Mesothelial cell of epicardium (in vitro differentiated cells): ENCODE results near the gene CLP1. TPM values are rescaled to one million over a fixed set of nuclear protein-coding genes. Genes with fewer than 3 reads are reported as not detected.

ENCODE experiments used
- DNase-seq, 2 experiments: peaks; one replicate each; pipeline ENCODE4 v3.0.0; 2021; ENCODE audit warnings: low spot score in 2 of 2; ENCODE audit not compliant: unreplicated experiment in 2 of 2
- H3K27ac Mint-ChIP-seq: 2 replicates; pipeline ENCODE4 v1.8.0; 2021; ENCODE audit warnings: mixed read lengths
- H3K27me3 Mint-ChIP-seq: 2 replicates; pipeline ENCODE4 v1.8.0; 2021; ENCODE audit warnings: low read depth, mixed read lengths
- H3K36me3 Mint-ChIP-seq: 2 replicates; pipeline ENCODE4 v1.8.0; 2021; ENCODE audit warnings: mixed read lengths
- H3K4me1 Mint-ChIP-seq: 2 replicates; pipeline ENCODE4 v1.8.0; 2021; ENCODE audit warnings: mixed read lengths
- H3K4me3 Mint-ChIP-seq: 2 replicates; pipeline ENCODE4 v1.8.0; 2021; ENCODE audit warnings: mild to moderate bottlenecking, moderate library complexity, mixed read lengths
- H3K9me3 Mint-ChIP-seq: 2 replicates; pipeline ENCODE4 v1.8.0; 2021; ENCODE audit warnings: mixed read lengths
- CTCF ChIP-seq: fragments of 200-600 bp; sonication (generic); IDR thresholded peaks from one replicate; pipeline ENCODE4 v1.5.0; 2021; ENCODE audit warnings: antibody characterized with exemption; ENCODE audit not compliant: unreplicated experiment
- total RNA-seq: library from RNA; stranded (reverse); gene quantifications from 3 replicates; pipeline ENCODE4 v1.2.1, GENCODE V29; 2021

The CLP1 gene
- total RNA-seq, 1 donor from 2014 or later: 19.5 TPM

- no peak for DNase-seq
- Mint-ChIP-seq H3K4me3 (peak overlapping the region; percentile 76), H3K36me3 (peaks cover 1% of the 10 kb centered on the region), H3K27me3 (no peaks in the 10 kb centered on the region), H3K27ac (peak overlapping the region; percentile 34), H3K9me3 (no peaks in the 10 kb centered on the region), H3K4me1 (peaks cover 81% of the 10 kb centered on the region)
- no peak for TF ChIP-seq CTCF
Observed at GRCh38 chr11:57647372-57647771, 10.2 kb upstream of the CLP1 start.

GRCh38 chr11:57647960-57648800 lies 9.4 kb upstream of the CLP1 start:
- H3K27me3 Mint-ChIP-seq: no peaks in the 10 kb centered on the region
- peak overlapping the region; percentile 76 for H3K4me3 Mint-ChIP-seq
- no peak for DNase-seq
- no peaks in the 10 kb centered on the region for H3K36me3 Mint-ChIP-seq
- H3K27ac Mint-ChIP-seq: peak overlapping the region; percentile 60
- H3K4me1 Mint-ChIP-seq: peaks cover 79% of the 10 kb centered on the region
- no peak for TF ChIP-seq CTCF
- no peaks in the 10 kb centered on the region for H3K9me3 Mint-ChIP-seq

- no peak for TF ChIP-seq CTCF
Observed at GRCh38 chr11:57648801-57649735, 8.5 kb upstream of the CLP1 start.

GRCh38 chr11:57649826-57650738 lies 7.5 kb upstream of the CLP1 start, which contains the start of gene YPEL4:
Gene YPEL4, minus strand, starts transcription at chr11:57649912. Its CDS starts 2,805 bp downstream, at chr11:57647107.
- H3K27me3 Mint-ChIP-seq: no peaks in the 10 kb centered on the region
- peak in 1 of 2 experiments; percentile 46 for DNase-seq
- H3K27ac Mint-ChIP-seq: peak within 1 kb of the TSS; percentile 86

More at GRCh38 chr11:57648801-57649735, 8.5 kb upstream of the CLP1 start:
- no peak for DNase-seq
- Mint-ChIP-seq H3K9me3 (no peaks in the 10 kb centered on the region), H3K4me1 (peaks cover 74% of the 10 kb centered on the region), H3K36me3 (no peaks in the 10 kb centered on the region), H3K27ac (peak overlapping the region; percentile 86), H3K4me3 (peak overlapping the region; percentile 76), H3K27me3 (no peaks in the 10 kb centered on the region)

More at GRCh38 chr11:57649826-57650738, 7.5 kb upstream of the CLP1 start, which contains the start of gene YPEL4:
- H3K4me3 Mint-ChIP-seq: peak within 1 kb of the TSS; percentile 76
- no peak for TF ChIP-seq CTCF
- no peaks in the 10 kb centered on the region for H3K9me3 Mint-ChIP-seq
- H3K4me1 Mint-ChIP-seq: peaks cover 66% of the 10 kb centered on the region
- H3K36me3 Mint-ChIP-seq: no peaks in the 10 kb centered on the region
